AG04449 (cell line): ENCODE measurements around the gene DYNC1LI1.

ENCODE experiments used
- CTCF ChIA-PET: fragments of 350-600 bp; formaldehyde crosslinking; extraction: SDS; loops from one replicate; lab custom pipeline; 2021; ENCODE audit warnings: antibody characterized with exemption; lab: Yijun Ruan, JAX
- POLR2A ChIA-PET: fragments of 400-600, 350-600 bp; formaldehyde crosslinking; extraction: SDS; loops from one replicate; lab custom pipeline; 2020; ENCODE audit warnings: antibody characterized with exemption, inconsistent platforms; lab: Yijun Ruan, JAX
- DNase-seq: peaks from one replicate; pipeline ENCODE4 v3.0.0-alpha.2; 2010; ENCODE audit warnings: low read depth, low spot score
- H3K4me3 ChIP-seq: 2 replicates; pipeline ENCODE4 v1.5.1; 2011; ENCODE audit warnings: low read depth, mild to moderate bottlenecking, control low read depth, low read length
- TF ChIP-seq, protein P1 (sequence below): IDR thresholded peaks from one replicate; pipeline ENCODE4 v1.5.1; 2011; ENCODE audit warnings: mild to moderate bottlenecking, moderate library complexity, low read length, control low read depth, inconsistent platforms; ENCODE audit not compliant: insufficient read depth; ENCODE audit errors: missing control alignments

Gene DYNC1LI1

DNA sequence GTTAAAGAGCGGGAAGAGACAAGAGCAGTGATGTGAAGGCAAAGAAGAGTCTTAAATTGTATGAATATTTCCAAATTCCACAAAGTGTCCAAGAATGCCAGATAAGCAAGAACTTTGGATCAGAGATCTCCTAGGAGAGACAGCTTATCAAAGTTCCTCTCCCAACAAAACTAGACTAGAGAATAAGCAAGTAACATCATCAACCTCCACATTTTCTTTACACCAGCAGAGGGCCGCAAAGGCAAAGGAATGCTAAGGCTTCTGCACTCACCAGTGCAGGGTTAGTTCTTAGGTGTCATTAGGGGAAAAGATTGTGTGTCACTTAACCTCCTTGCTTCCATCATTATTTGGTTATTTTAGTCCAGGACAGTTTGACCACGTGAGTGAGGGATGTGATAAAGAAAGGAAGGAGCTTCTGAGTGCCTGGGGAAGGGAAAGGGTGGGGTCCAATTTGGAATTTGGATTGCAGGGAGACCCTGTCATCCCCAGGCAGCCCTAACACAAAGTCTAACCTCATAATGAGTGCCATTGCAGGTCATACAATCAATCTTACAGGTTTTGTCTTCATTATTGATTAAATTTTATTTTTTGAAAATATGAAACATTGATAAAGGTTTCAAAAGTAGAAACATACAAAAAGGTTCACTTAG lies 60.5 kb downstream of the DYNC1LI1 start:
- no peak overlapping the region for H3K4me3 ChIP-seq
- peak; percentile 16 for DNase-seq
- TF ChIP-seq, protein P1, sequence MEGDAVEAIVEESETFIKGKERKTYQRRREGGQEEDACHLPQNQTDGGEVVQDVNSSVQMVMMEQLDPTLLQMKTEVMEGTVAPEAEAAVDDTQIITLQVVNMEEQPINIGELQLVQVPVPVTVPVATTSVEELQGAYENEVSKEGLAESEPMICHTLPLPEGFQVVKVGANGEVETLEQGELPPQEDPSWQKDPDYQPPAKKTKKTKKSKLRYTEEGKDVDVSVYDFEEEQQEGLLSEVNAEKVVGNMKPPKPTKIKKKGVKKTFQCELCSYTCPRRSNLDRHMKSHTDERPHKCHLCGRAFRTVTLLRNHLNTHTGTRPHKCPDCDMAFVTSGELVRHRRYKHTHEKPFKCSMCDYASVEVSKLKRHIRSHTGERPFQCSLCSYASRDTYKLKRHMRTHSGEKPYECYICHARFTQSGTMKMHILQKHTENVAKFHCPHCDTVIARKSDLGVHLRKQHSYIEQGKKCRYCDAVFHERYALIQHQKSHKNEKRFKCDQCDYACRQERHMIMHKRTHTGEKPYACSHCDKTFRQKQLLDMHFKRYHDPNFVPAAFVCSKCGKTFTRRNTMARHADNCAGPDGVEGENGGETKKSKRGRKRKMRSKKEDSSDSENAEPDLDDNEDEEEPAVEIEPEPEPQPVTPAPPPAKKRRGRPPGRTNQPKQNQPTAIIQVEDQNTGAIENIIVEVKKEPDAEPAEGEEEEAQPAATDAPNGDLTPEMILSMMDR = peak; percentile 70
- POLR2A ChIA-PET = no interaction called here
- CTCF ChIA-PET = interaction anchor here (0.6 to 9.9 kb wide), 32 partner anchors 8 to 250 kb away, joined by 3 to 196 read pairs (median 4); partner anchors contain the start of gene CNOT10

DNA sequence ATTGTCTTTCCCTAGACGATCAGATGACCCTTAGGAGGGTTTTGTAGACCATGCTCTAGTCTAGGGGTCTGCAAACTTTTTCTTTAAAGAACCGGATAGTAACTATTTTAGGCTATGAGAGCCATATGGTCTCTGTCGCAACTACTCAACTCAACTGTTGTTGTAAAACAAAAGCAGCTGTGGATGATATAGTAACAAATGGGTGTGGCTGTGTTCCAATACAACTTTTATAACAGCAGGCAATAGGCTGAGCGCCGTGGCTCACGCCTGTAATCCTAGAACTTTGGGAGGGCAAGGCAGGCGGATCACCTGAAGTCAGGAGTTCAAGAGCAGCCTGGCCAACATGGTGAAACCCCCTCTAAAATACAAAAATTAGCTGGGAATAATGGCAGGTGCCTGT lies 61.9 kb downstream of the DYNC1LI1 start:
- ChIA-PET CTCF (interaction anchor here (1.9 to 9.9 kb wide), 2 partner anchors 80 to 158 kb away, joined by 6 to 196 read pairs; no protein-coding TSS in a partner anchor), POLR2A (no interaction called here)

DNA sequence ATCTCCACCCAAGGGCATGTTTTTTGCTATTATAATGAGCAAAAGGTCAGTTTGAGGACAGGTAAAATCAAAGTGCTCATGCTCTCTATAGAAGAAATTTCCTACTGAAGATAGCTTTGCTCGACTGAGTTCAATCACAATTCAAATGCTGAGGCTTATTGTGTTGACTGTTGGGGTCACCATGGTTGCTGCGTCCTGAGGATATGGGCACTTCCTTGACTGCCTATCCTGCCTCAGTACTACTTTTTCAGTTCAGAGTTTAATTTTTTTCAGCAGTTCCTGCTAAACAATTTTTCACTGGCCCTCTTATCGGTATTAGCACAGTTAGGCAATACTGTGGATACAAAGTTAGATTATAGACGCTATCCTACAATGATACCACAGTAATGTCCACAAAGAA lies 64.2 kb downstream of the DYNC1LI1 start:
- TF ChIP-seq, protein P1 = no peak
- POLR2A ChIA-PET = no interaction called here
- CTCF ChIA-PET = interaction anchor here (9.9 kb wide), 1 partner anchor 160 kb away, joined by 196 read pairs; no protein-coding TSS in a partner anchor
- H3K4me3 ChIP-seq = no peak overlapping the region
- DNase-seq = no peak

More for the DNA sequence above, 61.9 kb downstream of the DYNC1LI1 start:
- DNase-seq = no peak
- TF ChIP-seq, protein P1 = no peak
- H3K4me3 ChIP-seq = no peak overlapping the region

DNA sequence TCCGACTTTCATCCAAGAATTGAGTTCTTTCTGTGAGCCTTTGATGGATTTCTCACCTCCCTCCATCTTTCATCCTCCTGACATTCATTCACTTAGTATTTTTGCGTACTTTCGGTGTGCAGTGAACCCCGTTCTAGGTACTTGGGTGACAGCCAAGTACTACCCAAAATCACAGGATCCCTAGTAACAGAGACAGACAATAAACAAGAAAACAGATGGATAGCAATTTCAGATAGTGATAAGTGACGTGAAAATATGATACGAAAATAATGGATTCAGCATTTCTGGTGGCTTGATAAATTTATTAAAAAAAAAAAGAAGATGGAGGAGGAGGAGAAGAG lies 67.7 kb downstream of the DYNC1LI1 start:
- TF ChIP-seq, protein P1 = no peak
- ChIA-PET CTCF (interaction anchor here (1.1 to 3.5 kb wide), 2 partner anchors 34 to 171 kb away, joined by 3 to 15 read pairs; no protein-coding TSS in a partner anchor), POLR2A (no interaction called here)
- no peak for DNase-seq
- peak overlapping the region; percentile 89 for H3K4me3 ChIP-seq

DNA sequence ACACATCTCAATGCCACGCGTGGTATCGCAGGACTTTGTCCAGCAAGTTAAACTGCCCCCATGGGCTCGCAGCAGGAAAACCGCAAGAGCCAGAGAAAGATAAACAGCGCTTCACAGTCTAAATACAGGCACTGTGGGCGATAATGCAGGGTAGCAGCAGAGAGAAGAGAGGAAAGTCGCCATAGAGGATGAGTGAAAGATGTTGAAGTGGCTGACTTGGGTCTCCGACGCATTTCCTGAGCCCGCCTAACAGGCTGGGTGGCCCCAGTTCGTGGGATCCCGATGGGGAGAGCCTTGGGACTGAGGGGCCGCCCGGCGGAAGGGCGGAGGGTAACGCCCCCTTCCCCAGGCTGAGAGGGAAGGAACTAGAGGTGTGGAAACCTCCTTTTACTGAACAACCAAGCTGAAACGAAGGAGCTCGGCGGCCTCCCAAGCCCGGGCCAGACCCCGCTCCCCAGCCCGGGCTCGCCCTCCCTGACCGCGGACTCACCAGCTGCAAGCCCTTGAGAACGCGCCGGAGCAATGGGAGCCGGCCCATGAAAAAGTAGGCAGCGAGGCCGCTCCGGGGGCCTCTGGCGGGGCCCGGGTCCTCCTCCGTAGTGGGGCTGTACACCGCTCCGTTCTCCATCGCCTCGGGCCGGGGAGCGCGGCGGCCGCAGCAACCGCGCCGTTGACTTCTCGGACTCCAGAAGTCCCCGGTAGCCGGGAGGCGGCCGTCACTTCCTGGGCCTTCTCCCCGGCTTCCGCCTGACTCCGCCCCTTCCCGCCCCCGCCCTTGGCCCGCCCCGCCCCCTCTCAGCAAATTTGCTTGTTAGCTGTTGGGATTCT lies 68.3 kb downstream of the DYNC1LI1 start, which contains the start of gene CMTM6:
CMTM6 (minus strand) TSS at position 735 of the 828 bp plus-strand sequence; CDS start at position 628, 107 bp downstream.
- ChIA-PET CTCF (interaction anchor here (1.0 to 3.5 kb wide), 5 partner anchors 8 to 171 kb away, joined by 3 to 16 read pairs (median 3); no protein-coding TSS in a partner anchor), POLR2A (interaction anchor here (0.6 kb wide), 1 partner anchor 68 kb away, joined by 3 read pairs; no protein-coding TSS in a partner anchor)
- TF ChIP-seq, protein P1 = no peak
- DNase-seq = peak; percentile 21
- H3K4me3 ChIP-seq = peak within 1 kb of the TSS; percentile 89

DNA sequence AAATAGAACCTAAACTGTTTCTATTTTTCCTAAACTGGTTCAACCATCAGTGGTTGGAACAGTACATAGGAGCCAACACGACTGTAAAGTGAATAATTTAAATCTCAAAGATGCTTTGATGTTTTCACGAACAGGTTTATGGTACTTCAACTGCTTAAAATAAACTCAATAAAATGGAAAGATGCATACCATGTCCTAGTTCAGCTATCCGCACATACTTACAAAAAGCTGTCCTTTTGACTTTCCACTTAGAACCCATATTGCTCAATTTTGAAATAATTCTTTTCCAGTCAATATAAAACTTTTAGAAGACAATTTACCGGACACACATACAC lies 68.9 kb downstream of the DYNC1LI1 start:
- peak overlapping the region; percentile 89 for H3K4me3 ChIP-seq
- no peak for DNase-seq
- POLR2A ChIA-PET = interaction anchor here (0.6 kb wide), 1 partner anchor 68 kb away, joined by 3 read pairs; no protein-coding TSS in a partner anchor
- CTCF ChIA-PET = interaction anchor here (1.0 to 3.5 kb wide), 6 partner anchors 9 to 204 kb away, joined by 3 to 16 read pairs (median 3); no protein-coding TSS in a partner anchor
- TF ChIP-seq, protein P1 = no peak
